GM21381 (cell line): ENCODE measurements around the gene GUK1.

Experiments used
- ATAC-seq: cut with Tn5 transposase; IDR thresholded peaks from one replicate; pipeline ENCODE4 v1.9.1; 2021; ENCODE audit warnings: mild to moderate bottlenecking, moderate library complexity; ENCODE audit not compliant: unreplicated experiment

The GUK1 gene

DNA sequence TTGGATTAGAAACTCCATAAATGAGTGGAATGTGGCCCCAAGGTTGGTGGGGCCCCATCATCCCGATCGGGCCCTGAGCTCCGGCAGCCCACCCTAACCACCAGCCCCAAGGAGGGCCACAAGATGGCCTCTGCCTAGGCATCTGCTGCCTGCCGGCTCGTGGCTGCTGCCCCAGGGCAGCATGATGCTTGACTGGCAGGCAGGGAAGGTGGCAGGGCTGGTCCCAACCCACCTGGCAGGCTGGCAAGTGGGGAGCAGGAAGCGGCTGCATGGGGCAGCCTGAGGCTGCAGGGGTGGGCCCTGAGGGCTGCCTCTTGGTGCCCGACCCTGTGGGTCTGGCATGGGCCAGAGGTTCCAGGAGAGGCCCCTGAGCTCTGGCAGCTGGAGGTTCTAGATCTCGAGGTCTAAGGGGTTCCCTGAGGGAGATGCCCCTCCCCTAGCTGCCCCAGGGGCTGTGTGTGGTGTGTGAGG is 8.9 kb downstream of the GUK1 start:
- ATAC-seq, result no peak

DNA sequence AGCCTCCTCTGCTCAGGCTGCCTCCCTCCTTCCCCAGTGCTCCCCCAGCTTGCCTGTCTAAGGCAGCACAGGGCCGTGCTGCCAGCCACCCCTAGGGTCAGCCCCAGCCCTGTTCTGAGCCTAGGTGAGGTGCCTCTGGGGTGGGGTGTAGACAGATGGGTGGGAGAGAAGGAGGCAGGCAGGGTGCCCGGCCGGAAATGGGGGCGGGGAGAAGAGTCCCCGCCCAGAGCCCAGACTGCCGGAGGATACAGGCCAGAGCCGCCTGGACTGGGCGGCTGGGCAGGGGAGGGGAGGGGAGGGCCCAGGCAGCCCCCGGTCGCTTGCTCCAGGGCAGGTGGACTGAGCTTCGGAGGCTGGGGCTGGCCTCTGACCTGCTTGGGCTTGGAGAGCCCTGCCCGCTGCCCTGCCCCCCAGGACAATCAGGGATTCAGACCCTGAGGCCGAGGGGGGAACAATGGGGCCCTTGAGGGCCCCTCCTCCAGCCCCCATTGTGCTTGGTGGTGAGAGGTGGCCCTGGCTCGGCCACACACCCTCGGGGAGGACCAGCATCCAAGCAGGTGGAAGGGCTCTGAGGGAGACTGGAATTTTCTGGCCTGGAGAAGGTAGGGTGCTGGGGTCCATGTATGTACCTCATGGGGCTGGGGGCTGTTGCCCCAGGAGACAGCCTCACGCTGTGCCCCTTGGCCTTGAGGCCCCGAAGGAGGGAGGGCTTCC is 9.5 kb downstream of the GUK1 start, which contains the start of gene GJC2:
Gene GJC2, plus strand, starts transcription at position 525 of the 714 bp plus-strand sequence. CDS start 7,829 bp downstream, outside the sequence.
- ATAC-seq, result no peak

DNA sequence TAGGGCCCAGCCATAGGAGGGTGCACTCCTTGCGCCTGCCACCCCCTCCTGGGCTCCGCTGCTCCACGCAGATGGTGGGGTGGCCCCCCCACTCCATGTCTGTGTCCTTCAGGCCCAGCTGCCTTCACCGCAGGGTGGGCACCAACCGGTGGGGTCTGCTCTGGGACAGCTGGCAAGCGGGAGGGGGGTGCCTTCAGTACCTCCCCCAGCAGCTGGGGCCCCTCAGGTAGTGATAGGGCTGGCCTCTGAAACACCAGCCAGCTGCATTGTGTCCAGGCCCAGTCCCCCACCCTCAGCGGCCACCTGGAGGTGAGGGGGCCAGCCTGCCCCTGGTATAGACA is 10.0 kb downstream of the GUK1 start:
- no peak for ATAC-seq

DNA sequence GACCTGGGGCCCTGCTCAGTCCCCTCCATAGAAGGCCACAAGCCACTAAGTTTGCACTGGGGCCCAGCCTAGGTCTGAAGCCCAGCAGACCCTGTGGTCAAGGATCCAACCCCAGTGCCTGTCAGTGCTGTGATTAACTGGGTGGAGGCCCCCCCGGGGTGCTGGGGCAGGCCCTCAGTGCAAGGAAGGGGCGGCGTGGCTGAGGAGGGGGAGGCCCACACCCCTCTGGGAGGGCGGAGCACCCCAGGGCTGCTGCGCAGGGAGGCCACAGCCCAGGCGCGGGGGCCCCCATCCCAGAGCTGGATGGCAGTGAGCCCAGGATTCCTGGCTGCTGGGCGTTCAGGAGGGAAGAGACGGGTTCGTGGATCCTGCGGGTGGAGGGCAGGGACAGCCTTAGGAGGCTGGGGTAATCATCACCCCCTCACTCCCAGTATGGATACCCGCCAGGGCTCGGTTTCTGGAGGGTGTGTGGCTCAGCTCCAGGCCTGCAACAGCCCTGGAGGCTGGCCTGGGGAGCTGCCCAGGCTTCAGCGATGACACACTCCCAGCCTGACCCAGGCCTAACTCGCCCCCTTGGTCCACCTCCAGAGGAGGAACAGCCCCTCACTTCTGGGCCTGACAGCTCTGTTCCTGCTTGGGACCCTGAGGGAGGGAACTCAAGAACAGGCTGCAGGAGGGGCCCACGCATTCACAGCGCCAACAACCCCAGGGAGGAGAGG is 10.5 kb downstream of the GUK1 start:
- ATAC-seq, result no peak

DNA sequence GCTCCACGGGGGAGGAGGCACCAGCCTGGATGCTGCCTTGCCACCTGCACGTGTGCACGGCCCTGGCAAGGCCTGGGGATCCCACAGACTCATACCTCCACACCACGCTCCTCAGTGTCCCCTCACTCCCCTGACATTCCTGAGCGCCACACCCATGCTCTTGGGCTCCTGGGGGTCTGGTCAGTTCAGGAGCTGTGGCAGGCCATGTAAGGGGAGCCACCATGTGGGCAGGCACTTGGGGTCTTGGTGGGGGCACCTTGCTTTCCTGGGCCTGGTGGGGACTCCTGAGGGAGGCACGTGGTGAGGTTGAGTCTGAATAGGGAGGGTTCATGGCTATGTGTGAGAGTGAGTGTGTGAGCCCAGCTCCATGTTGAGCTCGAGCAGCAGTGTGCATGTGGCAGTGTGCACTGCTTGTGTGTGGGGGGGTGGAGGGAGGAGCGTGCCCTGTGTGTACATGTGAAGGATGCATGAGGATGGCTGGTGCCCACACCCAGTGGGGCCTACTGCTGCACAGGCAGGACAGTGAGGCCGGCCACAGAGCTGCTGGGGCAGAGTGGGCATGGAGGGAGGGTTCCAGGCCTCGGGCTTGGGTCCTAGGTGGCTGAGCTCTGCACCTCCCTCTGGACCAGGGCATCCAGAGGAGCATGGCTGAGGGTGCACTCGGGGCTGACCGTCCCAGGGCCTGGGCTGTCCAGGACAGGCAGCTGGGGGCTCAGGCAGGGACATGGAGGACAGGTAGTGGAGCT is 11.3 kb downstream of the GUK1 start:
- no peak for ATAC-seq

DNA sequence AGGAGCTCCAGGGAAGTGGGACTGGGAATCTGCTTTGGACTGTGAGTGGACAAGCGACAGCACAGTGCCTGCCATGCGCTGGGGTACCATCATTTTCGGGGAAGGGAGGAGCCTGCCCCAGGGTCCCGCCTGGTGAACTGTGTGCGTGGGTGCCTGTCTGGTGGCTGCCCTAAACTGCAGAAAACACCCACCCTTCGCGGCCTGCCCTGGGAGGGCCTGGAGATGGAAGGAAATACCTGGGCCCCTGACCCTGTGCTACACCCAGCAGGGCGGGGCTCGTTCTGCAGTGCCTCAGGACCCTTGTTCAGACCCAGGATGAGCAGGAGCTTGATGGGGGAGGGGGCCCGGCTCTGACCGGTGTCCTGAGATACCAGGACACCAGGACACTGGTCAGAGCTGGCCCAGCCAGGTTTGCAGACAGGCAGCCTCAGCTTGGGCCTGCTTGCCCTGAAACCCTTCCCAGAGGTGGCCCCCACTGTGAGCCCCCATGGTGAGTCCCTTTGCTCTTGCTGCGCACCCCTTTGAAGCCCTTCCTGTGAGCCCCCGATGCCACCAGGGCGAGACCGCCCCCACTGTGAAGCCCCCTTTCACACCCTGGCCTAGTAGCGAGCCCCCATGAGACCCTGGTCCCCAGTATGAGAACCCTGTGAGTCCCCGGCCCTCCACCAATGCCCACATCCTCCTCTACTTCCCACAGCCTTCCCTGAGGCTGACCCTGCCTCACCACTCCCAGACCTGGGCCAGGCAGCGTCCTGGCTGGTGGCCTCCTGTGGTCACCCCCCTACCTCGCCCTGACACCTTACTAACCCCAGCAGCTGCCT is 12.2 kb downstream of the GUK1 start:
- ATAC-seq, result no peak

DNA sequence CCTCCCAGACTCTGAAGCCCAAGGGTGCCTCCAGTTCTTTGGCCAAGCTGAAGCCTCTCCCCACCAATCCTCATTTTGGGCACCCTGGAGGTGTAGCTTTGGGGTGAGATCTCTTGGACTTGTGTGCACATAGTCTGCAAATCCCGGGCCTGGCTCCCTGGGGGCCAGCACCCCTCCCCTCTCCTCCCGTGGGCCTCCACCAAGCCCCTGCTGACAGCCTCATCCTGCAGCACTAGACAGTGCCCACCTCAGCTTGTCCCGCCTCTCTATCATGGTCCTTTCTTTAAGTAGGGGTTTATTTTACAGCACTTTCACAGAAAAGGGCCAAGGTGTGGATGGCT is 12.8 kb downstream of the GUK1 start:
- no peak for ATAC-seq

DNA sequence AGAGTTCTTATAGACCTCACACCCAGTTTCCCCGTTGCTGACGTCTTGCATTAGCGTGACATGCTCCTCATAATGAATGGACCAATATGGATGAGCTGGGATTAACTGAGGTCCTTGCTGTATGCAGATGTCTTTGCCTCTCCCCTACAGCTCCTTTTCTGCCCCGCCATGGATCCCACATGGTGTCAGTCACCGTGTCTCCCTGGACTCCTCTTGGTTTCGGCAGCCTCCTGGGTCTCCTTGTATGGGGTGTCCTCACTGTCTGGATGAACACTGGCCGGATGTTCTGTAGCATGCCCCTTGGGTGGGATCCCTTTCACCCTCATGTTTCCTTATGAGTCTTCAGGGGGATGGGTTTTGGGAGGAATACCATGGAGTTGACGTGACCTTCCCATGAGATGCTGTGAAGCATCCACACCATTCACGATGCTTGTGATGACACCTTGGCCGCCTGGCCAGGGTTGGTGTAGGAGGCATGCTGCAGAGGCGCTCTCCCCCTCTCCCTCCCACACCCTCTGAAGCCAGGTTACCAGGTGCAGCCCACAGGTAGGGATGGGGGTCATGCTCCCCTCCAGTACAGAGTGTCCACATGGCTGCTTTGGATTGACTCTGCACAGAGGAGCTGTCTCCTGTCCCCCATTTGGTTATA is 14.1 kb downstream of the GUK1 start:
- ATAC-seq, result no peak

DNA sequence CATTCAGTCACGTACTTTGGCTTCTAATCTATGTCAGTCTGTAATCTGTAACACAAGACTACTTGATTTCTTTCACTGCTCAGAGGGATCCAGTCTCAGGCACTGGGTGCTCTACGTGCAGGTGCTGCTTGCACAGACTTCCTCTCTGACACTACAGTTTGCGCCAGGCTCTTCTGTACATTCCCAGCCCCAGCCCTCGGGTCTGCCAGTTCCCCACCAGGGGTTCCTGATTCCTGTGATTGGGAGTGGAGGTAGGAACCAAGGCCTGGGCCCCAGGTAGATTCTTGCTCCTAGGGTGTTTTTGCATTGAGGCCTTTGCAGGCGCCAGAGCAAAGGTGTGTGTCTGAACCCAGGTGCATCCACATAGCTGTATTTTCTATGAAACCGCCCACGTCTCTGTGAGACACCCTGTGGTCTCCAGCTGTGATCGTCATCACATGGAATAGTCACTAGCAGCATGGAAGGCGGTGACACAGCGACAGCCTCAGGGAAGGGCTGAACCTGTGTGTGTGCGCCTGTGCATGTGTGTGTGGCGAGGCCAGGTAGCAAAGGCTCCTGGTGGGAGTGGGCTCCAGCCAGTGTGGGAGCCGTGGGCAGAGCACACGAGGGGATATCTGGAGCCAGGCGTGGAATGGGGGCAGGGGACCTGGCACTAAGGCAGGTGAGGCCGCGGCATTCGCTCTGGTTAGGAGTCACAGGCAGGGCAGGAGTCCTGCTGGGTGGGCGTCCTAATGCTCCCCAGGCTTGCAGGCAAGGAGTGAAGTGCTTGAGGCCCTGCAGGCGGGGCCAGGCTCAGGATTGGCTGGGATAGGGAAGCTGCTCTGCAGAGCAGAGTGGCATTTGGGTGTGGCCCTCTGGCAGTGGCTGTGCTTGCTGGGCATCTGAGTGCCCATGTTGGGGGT is 14.8 kb downstream of the GUK1 start:
- ATAC-seq, result no peak

DNA sequence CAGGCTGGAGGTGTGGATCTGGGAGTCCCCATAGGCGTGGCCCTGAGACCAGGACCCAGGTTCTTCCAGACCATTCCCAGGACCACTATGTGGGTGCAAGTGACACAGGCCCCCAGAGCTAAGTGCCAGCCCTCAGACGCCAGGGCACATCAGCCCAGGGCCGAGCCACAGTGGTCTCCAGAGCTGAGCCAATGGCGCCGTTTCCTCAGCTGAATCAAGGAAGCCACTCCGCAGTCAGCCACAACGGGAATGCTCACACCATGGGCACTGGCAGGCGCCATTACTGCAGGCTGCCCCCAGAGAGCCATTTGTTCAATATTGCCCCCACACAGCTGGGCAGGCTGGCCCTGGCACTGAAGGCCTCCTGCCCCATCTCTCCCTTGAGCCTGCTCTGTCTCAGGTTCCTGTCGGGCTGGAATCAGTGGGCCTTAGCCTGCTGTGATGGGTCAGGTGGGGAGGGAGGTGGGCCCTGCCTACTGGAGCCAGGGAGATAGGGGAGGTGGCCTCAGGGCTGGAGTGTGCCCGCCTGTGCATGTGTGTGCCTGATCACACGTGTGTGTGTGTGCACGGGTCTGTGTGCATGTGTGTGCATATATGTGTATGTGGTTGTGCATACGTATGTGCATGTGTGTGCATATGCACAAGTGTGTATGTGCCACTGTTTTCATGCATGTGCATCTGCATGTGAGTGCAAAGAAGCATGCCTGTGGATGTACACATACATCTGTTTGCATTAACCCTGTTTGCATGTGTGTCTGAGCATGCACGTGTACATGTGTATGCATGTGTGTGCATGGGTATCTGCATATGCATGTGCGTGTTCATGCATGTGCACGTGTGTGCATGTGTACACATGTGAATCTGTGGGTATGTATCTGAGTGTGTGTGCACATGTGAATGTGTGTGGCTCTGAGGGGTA is 15.8 kb downstream of the GUK1 start:
- ATAC-seq, result no peak

DNA sequence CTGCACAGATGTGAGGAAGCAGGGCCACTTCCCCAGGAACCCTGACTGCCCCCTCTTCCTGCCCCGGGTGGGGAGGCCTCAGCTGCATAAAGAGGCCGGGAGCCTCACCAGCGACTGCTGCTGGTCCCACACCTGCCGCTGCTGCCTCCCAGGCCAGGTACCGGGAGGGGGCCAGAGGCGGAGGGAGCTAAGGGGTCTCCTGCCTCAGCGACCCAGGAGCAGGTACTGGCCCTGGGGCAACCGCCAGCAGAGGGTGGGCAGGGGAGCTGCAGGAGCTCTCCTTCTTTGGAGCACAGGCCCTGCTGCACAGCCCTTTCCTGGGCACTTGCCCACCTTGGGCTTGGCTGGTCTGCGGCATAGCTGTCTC is 16.4 kb downstream of the GUK1 start:
- ATAC-seq, result no peak

DNA sequence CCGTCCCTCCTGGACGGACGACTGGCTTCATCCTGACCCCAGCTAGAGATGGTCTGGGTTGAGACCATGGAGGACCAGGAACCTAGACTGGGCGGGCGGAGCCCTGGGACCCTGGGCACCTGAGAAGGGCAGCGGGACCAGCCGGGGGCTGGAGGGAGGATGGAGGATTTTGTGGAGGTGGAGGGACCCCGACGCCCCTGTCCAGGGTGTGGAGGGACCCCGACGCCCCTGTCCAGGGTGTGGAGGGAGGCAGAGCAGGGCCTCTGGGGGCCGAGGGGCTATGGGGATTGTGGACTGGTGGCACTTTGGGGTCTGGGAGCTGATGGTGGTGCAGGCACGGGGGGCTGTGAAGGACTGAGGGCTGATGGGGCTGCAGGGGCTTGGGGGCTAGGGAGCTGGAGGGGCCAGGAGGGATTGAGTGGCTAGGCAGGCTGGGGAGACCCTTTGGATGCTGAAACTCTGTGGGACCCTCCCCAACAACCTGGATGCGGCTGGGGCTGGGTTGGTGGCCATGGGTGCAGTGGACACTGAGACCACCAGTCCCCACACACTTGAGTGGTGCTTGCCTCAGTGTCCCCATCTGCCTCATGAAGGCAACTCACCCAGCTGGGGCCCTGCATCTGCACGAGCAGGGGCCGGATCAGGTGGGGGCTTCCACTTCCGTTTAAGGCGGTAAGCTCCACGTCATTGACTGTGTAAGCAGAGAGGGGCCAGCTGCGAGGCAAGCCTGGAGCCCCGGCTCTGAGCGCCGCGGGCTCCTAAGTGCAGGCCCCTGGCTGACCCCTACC is 17.1 kb downstream of the GUK1 start:
- no peak for ATAC-seq

DNA sequence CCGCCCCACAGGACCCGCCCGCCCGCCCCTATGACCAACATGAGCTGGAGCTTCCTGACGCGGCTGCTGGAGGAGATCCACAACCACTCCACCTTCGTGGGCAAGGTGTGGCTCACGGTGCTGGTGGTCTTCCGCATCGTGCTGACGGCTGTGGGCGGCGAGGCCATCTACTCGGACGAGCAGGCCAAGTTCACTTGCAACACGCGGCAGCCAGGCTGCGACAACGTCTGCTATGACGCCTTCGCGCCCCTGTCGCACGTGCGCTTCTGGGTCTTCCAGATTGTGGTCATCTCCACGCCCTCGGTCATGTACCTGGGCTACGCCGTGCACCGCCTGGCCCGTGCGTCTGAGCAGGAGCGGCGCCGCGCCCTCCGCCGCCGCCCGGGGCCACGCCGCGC is 17.6 kb downstream of the GUK1 start:
- ATAC-seq, result no peak

DNA sequence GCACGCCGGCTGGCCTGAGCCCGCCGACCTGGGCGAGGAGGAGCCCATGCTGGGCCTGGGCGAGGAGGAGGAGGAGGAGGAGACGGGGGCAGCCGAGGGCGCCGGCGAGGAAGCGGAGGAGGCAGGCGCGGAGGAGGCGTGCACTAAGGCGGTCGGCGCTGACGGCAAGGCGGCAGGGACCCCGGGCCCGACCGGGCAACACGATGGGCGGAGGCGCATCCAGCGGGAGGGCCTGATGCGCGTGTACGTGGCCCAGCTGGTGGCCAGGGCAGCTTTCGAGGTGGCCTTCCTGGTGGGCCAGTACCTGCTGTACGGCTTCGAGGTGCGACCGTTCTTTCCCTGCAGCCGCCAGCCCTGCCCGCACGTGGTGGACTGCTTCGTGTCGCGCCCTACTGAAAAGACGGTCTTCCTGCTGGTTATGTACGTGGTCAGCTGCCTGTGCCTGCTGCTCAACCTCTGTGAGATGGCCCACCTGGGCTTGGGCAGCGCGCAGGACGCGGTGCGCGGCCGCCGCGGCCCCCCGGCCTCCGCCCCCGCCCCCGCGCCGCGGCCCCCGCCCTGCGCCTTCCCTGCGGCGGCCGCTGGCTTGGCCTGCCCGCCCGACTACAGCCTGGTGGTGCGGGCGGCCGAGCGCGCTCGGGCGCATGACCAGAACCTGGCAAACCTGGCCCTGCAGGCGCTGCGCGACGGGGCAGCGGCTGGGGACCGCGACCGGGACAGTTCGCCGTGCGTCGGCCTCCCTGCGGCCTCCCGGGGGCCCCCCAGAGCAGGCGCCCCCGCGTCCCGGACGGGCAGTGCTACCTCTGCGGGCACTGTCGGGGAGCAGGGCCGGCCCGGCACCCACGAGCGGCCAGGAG is 18.3 kb downstream of the GUK1 start:
- ATAC-seq, result no peak

DNA sequence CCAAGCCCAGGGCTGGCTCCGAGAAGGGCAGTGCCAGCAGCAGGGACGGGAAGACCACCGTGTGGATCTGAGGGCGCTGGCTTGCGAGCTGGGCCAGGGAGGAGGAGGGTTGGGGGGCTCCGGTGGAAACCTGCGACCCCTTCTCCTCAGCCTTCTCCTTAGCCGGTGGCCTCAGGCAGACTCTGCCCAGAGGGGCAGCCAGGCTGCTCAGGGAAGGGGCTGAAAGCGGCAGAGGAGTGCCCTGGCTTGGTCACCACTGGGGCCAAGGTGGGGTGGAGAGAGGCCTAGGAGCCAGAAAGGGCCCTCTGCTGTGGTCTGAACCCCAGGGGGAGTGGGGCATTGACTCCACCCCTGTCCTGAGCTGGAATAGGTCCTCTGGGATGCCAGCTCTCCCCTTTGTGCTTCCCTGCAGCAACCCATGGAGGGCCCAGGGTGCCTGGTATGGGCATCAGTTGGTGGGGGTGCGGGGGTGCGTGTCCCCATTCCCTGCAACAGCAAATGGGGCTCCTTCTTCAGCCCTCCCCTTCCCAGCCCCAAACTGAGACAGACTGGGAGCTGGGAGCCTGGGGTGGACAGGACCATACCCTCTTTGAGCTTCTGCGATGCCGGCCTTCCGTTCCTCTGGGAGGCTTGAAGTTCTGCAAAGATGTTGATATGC is 19.1 kb downstream of the GUK1 start:
- ATAC-seq, result no peak

DNA sequence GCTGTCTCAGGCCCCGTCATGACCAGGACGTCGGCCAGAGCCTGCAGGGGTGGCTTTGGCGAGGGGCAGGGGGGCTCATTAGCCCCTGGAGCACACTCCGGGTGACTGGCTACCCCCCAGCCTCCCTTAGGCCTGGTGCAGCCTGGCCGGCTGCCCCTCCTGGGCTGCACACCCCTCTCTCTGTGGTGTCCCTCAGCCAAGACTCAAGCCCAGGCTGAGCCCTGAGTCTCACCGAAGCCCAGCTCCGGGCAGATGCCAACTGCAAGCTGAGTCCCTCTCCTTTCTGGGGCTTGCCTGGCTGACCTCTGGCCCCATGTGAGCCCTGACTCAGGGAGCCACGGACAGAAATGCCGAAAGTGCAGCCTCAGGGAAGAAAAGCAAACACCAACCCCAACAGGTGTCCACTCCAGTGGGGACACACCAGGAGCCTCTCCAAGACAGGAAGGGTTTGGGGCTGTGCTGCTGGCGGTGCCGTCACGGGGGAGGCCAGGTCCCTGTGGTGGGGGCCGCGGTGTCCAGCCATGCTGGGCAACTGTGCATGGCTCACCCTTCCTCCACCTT is 20.2 kb downstream of the GUK1 start:
- no peak for ATAC-seq
